ENCODE data around the gene PLCB3. TPM values are rescaled to one million over a fixed set of nuclear protein-coding genes. Genes with fewer than 3 reads are reported as not detected.

PLCB3 gene
- 10 to 100 TPM; 10.9 to 12.5 (median 11.1) TPM for polyA plus RNA-seq (ENCODE audit: insufficient read length in 3 of 3)

- no peak for DNase-seq (ENCODE audit: low read depth in 3 of 3, low spot score in 2 of 3)
Observed at GRCh38 chr11:64251016-64251752, at the start of gene PLCB3. Gene PLCB3, plus strand, starts transcription at chr11:64251530. Its CDS starts 120 bp downstream, at chr11:64251650.

GRCh38 chr11:64201543-64201942 is 49.8 kb upstream of the PLCB3 start:
- no peak for DNase-seq (ENCODE audit: low read depth in 3 of 3, low spot score in 2 of 3)

- no peak for DNase-seq (ENCODE audit: low read depth in 3 of 3, low spot score in 2 of 3)
Observed at GRCh38 chr11:64202992-64203391, 48.3 kb upstream of the PLCB3 start.

GRCh38 chr11:64203421-64204079 is 47.8 kb upstream of the PLCB3 start:
- DNase-seq (ENCODE audit: low read depth in 3 of 3, low spot score in 2 of 3) = no peak

- no peak for DNase-seq (ENCODE audit: low read depth in 3 of 3, low spot score in 2 of 3)
Observed at GRCh38 chr11:64204080-64204440, 47.3 kb upstream of the PLCB3 start.

- peak in 2 of 3 donors; percentile 76 for DNase-seq (ENCODE audit: low read depth in 3 of 3, low spot score in 2 of 3)
Observed at GRCh38 chr11:64204464-64204989, 46.8 kb upstream of the PLCB3 start.

GRCh38 chr11:64206457-64207255 is 44.7 kb upstream of the PLCB3 start, which contains the start of gene FERMT3:
Gene FERMT3, plus strand, starts transcription at chr11:64206721. Its CDS starts 644 bp downstream, at chr11:64207365.
- no peak for DNase-seq (ENCODE audit: low read depth in 3 of 3, low spot score in 2 of 3)

- DNase-seq (ENCODE audit: low read depth in 3 of 3, low spot score in 2 of 3) = no peak
Observed at GRCh38 chr11:64207256-64208085, 43.9 kb upstream of the PLCB3 start.

GRCh38 chr11:64208086-64208795 is 43.1 kb upstream of the PLCB3 start:
- no peak for DNase-seq (ENCODE audit: low read depth in 3 of 3, low spot score in 2 of 3)

- no peak for DNase-seq (ENCODE audit: low read depth in 3 of 3, low spot score in 2 of 3)
Observed at GRCh38 chr11:64208796-64209562, 42.4 kb upstream of the PLCB3 start.

- DNase-seq (ENCODE audit: low read depth in 3 of 3, low spot score in 2 of 3) = no peak
Observed at GRCh38 chr11:64209563-64209843, 41.8 kb upstream of the PLCB3 start.

GRCh38 chr11:64210301-64211020 is 40.9 kb upstream of the PLCB3 start:
- DNase-seq (ENCODE audit: low read depth in 3 of 3, low spot score in 2 of 3) = no peak

- DNase-seq (ENCODE audit: low read depth in 3 of 3, low spot score in 2 of 3) = no peak
Observed at GRCh38 chr11:64211181-64211872, 40.0 kb upstream of the PLCB3 start.

GRCh38 chr11:64216879-64217278 is 34.5 kb upstream of the PLCB3 start:
- no peak for DNase-seq (ENCODE audit: low read depth in 3 of 3, low spot score in 2 of 3)

- no peak for DNase-seq (ENCODE audit: low read depth in 3 of 3, low spot score in 2 of 3)
Observed at GRCh38 chr11:64218628-64219353, 32.5 kb upstream of the PLCB3 start.

- DNase-seq (ENCODE audit: low read depth in 3 of 3, low spot score in 2 of 3) = no peak
Observed at GRCh38 chr11:64219354-64219684, 32.0 kb upstream of the PLCB3 start.

GRCh38 chr11:64219755-64220154 is 31.6 kb upstream of the PLCB3 start:
- DNase-seq (ENCODE audit: low read depth in 3 of 3, low spot score in 2 of 3) = no peak

Measured in right renal cortex interstitium (tissue), 3 donors.